Measurements from ENCODE around the gene DAB1.

The DAB1 gene

GRCh38 chr1:57072401-57073110, 351.3 kb downstream of the DAB1 start:
- DNase-seq (ENCODE audit: low read depth): no peak

GRCh38 chr1:57067863-57068262, 356.0 kb downstream of the DAB1 start:
- DNase-seq (ENCODE audit: low read depth): no peak

- DNase-seq (ENCODE audit: low read depth): no peak
Observed at GRCh38 chr1:57066980-57067610, 356.8 kb downstream of the DAB1 start.

GRCh38 chr1:57065442-57065841, 358.4 kb downstream of the DAB1 start:
- DNase-seq (ENCODE audit: low read depth): no peak

- DNase-seq (ENCODE audit: low read depth): no peak
Observed at GRCh38 chr1:57064379-57065140, 359.3 kb downstream of the DAB1 start.

- DNase-seq (ENCODE audit: low read depth): no peak
Observed at GRCh38 chr1:57063406-57064125, 360.3 kb downstream of the DAB1 start.

- no peak for DNase-seq (ENCODE audit: low read depth)
Observed at GRCh38 chr1:57061369-57061768, 362.5 kb downstream of the DAB1 start.

- DNase-seq (ENCODE audit: low read depth): no peak
Observed at GRCh38 chr1:57060451-57060850, 363.4 kb downstream of the DAB1 start.

- no peak for DNase-seq (ENCODE audit: low read depth)
Observed at GRCh38 chr1:57058652-57059501, 365.0 kb downstream of the DAB1 start.

- DNase-seq (ENCODE audit: low read depth): no peak
Observed at GRCh38 chr1:57048856-57049255, 375.0 kb downstream of the DAB1 start.

- DNase-seq (ENCODE audit: low read depth): no peak
Observed at GRCh38 chr1:57046462-57046861, 377.4 kb downstream of the DAB1 start.

- no peak for DNase-seq (ENCODE audit: low read depth)
Observed at GRCh38 chr1:57041901-57042300, 382.0 kb downstream of the DAB1 start.

GRCh38 chr1:57040811-57041210, 383.0 kb downstream of the DAB1 start:
- DNase-seq (ENCODE audit: low read depth): no peak

GRCh38 chr1:57036641-57037579, 386.9 kb downstream of the DAB1 start:
- no peak for DNase-seq (ENCODE audit: low read depth)

- no peak for DNase-seq (ENCODE audit: low read depth)
Observed at GRCh38 chr1:57034713-57035112, 389.1 kb downstream of the DAB1 start.

- no peak for DNase-seq (ENCODE audit: low read depth)
Observed at GRCh38 chr1:57033222-57034001, 390.4 kb downstream of the DAB1 start.

- no peak for DNase-seq (ENCODE audit: low read depth)
Observed at GRCh38 chr1:57026624-57027354, 397.1 kb downstream of the DAB1 start.

- no peak for DNase-seq (ENCODE audit: low read depth)
Observed at GRCh38 chr1:57024855-57025254, 399.0 kb downstream of the DAB1 start.

- no peak for DNase-seq (ENCODE audit: low read depth)
Observed at GRCh38 chr1:57024428-57024827, 399.4 kb downstream of the DAB1 start.

Measured in activated gamma-delta T cell treated with anti-CD3 and anti-CD28 coated beads, Interleukin-2, amount 50 U/mL, for 16 hours (primary cell).